Measurements from ENCODE around the gene LINGO1. TPM values are rescaled to one million over a fixed set of nuclear protein-coding genes. Genes with fewer than 3 reads are reported as not detected.

The LINGO1 gene
- total RNA-seq, 1 donor from 2014 or later: 4.5 TPM

DNA sequence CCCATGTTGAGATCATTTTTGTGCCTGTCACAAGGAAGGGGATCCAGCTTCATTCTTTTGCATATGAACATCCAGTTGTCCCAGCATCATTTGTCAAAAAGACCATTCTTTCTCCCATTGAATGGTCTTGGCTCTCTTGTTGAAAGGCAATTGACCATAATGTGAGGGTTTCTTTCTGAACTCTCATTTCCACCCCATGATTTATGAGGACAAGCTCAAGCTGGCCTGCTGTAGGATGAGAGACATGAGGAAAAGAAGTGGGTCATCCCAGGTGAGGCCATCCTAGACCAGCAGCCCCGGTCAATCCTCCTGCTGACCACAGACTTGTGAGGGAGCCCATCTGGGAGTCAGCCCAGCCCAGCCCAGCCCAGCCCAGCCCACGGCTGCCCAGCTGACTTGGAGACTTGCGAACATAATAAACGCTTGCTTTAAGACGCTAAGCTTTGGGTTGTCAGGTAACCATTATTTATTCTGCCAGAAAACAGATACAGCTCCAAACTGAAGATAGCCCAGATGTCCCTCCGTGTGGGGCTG is 69.0 kb downstream of the LINGO1 start:
- Histone ChIP-seq H3K27me3 (ENCODE audit: insufficient read depth, low read length) (peaks cover 9% of the 10 kb centered on the region), H4K20me1 (ENCODE audit: insufficient read depth, low read length) (no peaks in the 10 kb centered on the region), H3K4me2 (ENCODE audit: low read length) (no peak overlapping the region), H3K9me3 (ENCODE audit: insufficient read depth, low read depth, low read length) (no peaks in the 10 kb centered on the region), H3K36me3 (ENCODE audit: insufficient read depth, low read length) (no peaks in the 10 kb centered on the region), H3K4me3 (ENCODE audit: insufficient read depth, low read depth, low read length) (no peak overlapping the region), H3K79me2 (ENCODE audit: insufficient read depth, low read length) (no peaks in the 10 kb centered on the region), H3K27ac (ENCODE audit: low read depth, low read length) (no peak overlapping the region), H3K9ac (ENCODE audit: low read length) (no peak overlapping the region), H2AFZ (ENCODE audit: low read depth, low read length) (no peak overlapping the region), H3K4me1 (ENCODE audit: insufficient read depth, low read length) (peaks cover 2% of the 10 kb centered on the region)
- TF ChIP-seq, protein P1, sequence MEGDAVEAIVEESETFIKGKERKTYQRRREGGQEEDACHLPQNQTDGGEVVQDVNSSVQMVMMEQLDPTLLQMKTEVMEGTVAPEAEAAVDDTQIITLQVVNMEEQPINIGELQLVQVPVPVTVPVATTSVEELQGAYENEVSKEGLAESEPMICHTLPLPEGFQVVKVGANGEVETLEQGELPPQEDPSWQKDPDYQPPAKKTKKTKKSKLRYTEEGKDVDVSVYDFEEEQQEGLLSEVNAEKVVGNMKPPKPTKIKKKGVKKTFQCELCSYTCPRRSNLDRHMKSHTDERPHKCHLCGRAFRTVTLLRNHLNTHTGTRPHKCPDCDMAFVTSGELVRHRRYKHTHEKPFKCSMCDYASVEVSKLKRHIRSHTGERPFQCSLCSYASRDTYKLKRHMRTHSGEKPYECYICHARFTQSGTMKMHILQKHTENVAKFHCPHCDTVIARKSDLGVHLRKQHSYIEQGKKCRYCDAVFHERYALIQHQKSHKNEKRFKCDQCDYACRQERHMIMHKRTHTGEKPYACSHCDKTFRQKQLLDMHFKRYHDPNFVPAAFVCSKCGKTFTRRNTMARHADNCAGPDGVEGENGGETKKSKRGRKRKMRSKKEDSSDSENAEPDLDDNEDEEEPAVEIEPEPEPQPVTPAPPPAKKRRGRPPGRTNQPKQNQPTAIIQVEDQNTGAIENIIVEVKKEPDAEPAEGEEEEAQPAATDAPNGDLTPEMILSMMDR (IDR thresholded peaks at IDR 0.05; ENCODE audit: insufficient read depth, low read depth, low read length): no peak
- no peak for TF ChIP-seq EZH2 (IDR thresholded peaks at IDR 0.05; ENCODE audit: insufficient read depth, low read length)
- DNase-seq (ENCODE audit: low read depth) (no peak), FAIRE-seq (no peak)
- no peaks in the 10 kb centered on the region for H3K4me1 Mint-ChIP-seq (ENCODE audit: low read depth, unreplicated experiment)
- H3K9me3 Mint-ChIP-seq (ENCODE audit: unreplicated experiment): peaks cover 6% of the 10 kb centered on the region
- H3K27me3 Mint-ChIP-seq (ENCODE audit: low read depth, unreplicated experiment): peaks cover 46% of the 10 kb centered on the region
- H3K4me3 Mint-ChIP-seq (ENCODE audit: unreplicated experiment): no peak overlapping the region
- H3K36me3 Mint-ChIP-seq (ENCODE audit: low read depth, unreplicated experiment): no peaks in the 10 kb centered on the region
- no peak overlapping the region for H3K27ac Mint-ChIP-seq (ENCODE audit: unreplicated experiment)

Other genes starting within 250 kb of the LINGO1 start
- gene PEAK1, start 212.8 kb downstream of the LINGO1 start, total RNA-seq: 58.5 and 62.3 TPM in 2 replicates
- gene HMG20A, start 212.0 kb downstream of the LINGO1 start, total RNA-seq: 46.8 and 47.4 TPM in 2 replicates